HG03025 (cell line): ENCODE measurements around the gene KIF1A.
"Not testable (repeated sequence)": the region's sequence is repeated elsewhere in the genome, so short reads cannot be mapped to it uniquely, and the experiment has no call there.

Source experiments
- ATAC-seq: cut with Tn5 transposase; IDR thresholded peaks from one replicate; pipeline ENCODE4 v1.9.1; 2021; ENCODE audit warnings: mild to moderate bottlenecking, moderate library complexity; ENCODE audit not compliant: unreplicated experiment, low FRiP score

The KIF1A gene

DNA sequence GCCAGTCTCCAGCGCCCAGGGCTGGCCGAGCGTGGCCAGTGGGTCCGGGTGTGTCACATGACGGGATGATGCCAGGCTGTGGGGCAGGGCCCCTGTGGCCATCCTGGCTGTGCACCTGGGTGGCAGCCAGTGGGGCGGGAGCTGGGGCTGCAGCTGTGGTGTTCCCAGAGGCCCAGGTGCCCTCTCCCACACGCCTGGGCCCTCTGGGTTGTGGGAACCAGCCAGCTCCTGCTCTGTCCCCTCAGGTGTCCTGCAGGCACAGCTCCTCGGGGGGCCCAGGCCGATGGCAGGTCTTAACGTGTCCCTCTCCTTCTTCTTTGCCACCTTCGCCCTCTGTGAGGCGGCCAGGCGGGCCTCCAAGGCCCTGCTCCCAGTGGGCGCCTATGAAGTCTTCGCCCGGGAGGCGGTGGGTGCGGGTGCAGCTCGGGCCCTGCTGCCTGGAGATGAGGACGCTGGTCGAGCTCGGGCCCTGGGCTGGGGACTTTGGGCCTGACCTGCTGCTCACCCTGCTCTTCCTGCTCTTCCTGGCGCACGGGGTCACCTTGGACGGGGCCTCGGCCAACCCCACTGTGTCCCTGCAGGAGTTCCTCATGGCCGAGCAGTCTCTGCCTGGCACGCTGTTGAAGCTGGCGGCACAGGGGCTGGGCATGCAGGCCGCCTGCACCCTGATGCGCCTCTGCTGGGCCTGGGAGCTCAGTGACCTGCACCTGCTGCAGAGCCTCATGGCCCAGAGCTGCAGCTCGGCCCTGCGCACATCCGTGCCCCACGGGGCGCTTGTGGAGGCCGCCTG lies 128.2 kb downstream of the KIF1A start, which contains the start of gene AQP12A:
AQP12A (plus strand) TSS at position 236 of the 790 bp plus-strand sequence; CDS start at position 284, 48 bp downstream.
- ATAC-seq: not testable (repeated sequence)

- not testable (repeated sequence) for ATAC-seq
Observed at GRCh38 chr2:240691075-240691427, 129.0 kb downstream of the KIF1A start.

GRCh38 chr2:240690421-240691074 lies 129.5 kb downstream of the KIF1A start:
- ATAC-seq: not testable (repeated sequence)

DNA sequence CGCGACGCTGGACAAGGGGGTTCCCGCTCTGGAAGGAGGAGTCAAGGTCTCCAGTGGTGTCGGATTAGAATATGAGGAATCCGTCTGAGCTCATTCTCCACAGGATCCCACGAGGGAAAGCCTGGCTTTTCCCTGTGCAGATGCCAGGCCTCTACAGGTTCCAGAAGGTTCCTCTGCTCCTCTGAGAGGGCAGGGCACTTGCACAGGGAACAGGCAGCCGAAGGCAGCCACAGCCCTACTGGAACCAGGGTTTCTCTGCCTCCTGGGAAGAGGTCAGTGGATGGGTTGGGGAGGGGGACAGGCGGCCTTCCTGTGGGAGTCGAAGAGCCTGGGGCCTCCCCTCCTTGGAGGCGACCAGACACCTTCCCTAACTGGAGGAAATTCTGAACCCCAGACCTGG lies 130.0 kb downstream of the KIF1A start:
- no peak for ATAC-seq

GRCh38 chr2:240688553-240688919 lies 131.5 kb downstream of the KIF1A start:
- ATAC-seq: no peak

- ATAC-seq: no peak
Observed at GRCh38 chr2:240687741-240688552, 132.1 kb downstream of the KIF1A start.

DNA sequence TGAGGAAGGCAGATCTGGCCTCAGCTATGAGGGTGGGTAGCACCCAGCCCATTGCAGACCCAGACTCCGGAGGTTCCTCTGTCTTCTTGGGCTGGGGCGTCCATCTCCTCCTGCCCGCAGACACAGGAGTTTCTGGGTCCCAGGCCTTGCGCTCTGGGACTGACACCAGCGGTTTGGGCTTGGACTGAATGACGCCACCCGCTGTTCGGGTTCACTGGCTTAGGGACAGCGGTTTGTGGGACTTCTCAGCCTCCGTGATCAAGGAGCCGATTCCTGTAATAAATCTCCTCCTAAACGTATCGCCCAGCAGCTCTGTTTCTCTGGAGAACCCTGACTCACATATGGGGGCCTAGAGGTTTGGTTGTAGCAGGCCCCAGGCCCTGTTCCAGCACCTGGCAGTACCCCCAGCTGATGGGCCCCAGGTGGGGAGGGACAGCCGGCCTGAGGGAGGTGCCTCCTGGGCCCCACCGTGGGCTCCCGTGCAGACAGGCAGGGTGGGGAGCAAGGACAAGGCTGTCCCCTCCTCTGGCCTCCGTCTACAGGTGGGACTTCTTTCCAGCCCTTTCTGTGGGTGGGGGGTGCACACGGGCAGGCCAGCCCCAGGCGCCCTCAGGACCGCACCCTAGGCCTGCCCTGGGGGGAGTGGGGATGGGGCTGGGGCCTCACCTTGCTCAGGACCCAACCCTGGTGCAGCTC lies 132.8 kb downstream of the KIF1A start:
- no peak for ATAC-seq

DNA sequence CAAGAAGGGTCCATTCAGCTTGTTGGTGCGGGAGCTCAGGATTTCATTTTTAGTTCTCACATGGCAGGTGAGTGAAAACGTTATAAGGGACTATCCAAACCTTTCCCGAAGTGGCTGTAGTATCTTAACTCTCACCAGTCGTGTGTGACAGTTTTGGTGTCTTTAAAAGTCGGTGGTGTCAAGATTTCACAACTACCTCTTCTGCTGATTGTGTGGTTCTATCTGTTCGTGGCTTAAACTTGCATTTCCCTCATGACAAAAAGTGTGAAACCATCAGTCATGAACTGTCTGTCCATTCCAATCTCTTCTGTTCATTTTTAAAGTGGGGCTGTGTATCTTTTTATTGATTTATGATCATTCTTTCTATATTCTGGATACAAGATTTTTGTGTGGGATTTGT lies 133.6 kb downstream of the KIF1A start:
- no peak for ATAC-seq

GRCh38 chr2:240685771-240686371 lies 134.1 kb downstream of the KIF1A start:
- no peak for ATAC-seq

DNA sequence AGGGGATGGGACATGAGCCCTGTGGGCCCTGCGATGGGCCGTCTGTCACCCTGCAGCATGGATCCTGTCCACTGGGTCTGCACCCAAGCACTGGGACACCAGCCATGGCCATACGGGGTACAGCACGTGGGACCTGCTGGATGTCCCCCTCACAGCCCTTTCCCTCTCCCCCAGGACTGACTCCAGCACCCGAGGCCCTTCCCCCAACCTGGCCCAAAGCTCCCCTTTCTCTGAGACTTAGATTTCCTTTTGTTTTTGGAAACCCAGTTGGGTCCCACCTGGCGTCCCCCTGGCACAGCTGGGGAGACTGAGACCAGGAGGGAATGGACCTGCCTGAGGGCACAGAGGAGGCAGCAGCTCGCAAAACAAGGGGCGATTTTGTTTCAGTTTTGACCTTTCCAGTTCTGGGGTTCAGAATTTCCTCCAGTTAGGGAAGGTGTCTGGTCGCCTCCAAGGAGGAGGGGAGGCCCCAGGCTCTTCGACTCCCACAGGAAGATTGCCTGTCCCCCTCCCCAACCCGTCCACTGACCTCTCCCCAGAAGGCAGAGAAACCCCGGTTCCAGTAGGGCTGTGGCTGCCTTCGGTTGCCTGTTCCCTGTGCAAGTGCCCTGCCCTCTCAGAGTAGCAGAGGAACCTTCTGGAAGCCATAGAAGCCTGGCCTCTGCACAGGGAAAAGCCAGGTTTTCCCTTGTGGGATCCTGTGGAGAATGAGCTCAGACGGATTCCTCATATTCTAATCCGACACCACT lies 135.9 kb downstream of the KIF1A start:
- ATAC-seq: not testable (repeated sequence)

GRCh38 chr2:240683329-240683979 lies 136.6 kb downstream of the KIF1A start:
- ATAC-seq: not testable (repeated sequence)

DNA sequence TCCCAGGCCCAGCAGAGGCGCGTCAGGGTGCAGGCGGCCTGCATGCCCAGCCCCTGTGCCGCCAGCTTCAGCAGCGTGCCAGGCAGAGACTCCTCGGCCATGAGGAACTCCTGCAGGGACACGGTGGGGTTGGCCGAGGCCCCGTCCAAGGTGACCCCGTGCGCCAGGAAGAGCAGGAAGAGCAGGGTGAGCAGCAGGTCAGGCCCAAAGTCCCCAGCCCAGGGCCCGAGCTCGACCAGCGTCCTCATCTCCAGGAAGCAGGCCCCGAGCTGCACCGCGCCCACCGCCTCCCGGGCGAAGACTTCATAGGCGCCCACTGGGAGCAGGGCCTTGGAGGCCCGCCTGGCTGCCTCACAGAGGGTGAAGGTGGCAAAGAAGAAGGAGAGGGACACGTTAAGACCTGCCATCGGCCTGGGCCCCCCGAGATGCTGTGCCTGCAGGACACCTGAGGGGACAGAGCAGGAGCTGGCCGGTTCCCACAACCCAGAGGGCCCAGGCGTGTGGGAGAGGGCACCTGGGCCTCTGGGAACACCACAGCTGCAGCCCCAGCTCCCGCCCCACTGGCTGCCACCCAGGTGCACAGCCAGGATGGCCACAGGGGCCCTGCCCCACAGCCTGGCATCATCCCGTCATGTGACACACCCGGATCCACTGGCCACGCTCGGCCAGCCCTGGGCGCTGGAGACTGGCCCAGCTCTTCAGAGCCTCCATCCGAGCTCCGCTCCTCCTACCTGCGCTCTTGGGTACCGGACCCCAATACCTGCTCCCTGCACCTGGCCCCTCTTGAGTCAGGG lies 137.4 kb downstream of the KIF1A start, which contains the start of gene AQP12B:
AQP12B (minus strand) TSS at position 455 of the 794 bp plus-strand sequence; CDS start at position 407, 48 bp downstream.
- ATAC-seq: not testable (repeated sequence)

GRCh38 chr2:240680185-240680584 lies 139.8 kb downstream of the KIF1A start:
- not testable (repeated sequence) for ATAC-seq

DNA sequence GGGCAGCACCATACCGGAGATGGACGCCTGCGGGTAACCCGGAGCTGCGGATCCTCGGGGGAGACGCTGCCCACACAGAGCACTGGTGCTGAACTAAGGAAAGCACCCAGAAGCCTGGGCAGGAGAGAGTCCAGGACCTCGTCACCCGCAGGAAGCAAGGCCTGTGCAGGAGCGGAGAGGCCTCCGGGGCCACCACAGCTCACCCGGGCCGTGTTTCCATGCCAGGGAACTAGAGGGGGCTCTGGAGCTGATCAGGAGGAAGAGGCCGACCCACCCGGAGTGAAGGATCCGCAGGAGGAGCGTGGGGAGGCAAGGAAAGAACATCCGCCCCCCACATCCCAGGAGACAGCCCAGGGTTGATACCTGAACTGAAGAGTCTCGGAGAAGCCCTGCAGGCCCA lies 141.1 kb downstream of the KIF1A start:
- ATAC-seq: not testable (repeated sequence)

DNA sequence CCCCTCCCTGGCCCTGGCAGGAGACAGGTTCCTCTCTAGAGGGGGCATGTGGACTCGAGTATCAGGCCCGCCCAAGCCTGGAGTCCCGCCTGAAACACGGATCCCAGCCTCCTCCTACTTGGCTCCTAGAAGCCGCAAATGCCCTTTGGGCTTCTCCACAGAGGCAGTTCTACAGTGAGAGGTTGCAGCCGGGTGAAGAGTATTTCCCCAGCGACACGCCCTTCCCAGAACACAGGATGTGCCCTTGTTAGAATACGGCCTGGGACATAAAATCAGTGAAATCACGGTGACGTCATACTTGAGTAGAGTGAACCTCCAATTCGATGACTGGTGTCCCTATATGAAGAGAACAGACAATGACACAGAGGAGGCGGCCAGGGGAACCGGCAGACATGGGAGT lies 142.0 kb downstream of the KIF1A start:
- not testable (repeated sequence) for ATAC-seq

- not testable (repeated sequence) for ATAC-seq
Observed at GRCh38 chr2:240675345-240675744, 144.7 kb downstream of the KIF1A start.

DNA sequence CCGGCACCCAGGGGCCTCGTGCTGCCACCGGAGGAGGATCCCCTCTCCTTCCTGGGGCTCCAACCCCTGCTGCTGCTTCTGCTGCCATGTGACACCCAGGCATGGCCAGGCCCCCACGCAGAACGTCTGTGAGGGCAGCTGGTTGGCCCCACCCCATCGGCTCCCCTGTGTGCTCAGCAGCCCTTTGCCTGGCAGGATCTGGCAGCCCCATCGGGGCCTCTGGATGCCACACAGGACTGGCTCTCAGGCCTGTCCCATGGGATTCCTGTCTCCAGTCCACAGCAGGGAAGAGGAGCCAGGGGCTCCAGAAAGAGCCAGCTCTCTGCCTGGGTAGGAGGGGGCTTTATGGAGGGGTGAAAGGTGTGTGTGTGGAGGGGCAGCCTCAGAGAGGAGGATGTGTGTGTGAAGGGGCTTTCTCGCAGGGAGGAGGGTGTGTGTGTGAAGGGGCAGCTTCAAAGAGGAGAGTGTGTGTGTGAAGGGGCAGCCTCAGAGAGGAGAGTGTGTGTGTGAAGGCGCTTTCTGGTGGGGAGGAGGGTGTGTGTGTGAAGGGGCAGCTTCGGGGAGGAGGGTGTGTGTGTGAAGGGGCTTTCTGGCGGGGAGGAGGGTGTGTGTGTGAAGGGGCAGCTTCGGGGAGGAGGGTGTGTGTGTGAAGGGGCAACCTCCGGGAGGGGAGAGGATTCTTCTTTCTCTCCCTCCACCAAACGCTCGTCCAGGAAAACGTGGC lies 145.4 kb downstream of the KIF1A start:
- ATAC-seq: not testable (repeated sequence)
